Measurements from ENCODE around the gene NTN1.

NTN1 gene

DNA sequence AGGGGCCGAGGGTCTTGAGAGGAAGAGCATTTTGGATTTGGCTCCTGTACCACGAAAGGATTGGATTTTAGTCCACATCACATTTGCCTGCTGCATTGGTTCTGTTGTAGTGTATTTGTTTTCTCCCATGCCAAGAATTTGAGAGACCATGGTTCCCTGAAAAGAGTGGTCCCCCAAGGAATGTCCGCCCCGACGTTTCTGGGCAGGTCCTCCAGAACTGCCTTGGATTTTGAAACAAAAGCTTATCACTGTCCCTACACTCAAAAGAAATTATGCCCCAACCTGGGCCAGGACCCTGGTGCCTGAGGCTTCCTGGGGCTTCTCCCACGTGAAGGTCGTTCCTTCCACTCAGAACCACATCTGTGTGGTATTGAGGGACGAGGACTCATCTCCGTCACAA is 10.8 kb downstream of the NTN1 start:
- DNase-seq (ENCODE audit: insufficient read length, low spot score): no peak
- FAIRE-seq: no peak

DNA sequence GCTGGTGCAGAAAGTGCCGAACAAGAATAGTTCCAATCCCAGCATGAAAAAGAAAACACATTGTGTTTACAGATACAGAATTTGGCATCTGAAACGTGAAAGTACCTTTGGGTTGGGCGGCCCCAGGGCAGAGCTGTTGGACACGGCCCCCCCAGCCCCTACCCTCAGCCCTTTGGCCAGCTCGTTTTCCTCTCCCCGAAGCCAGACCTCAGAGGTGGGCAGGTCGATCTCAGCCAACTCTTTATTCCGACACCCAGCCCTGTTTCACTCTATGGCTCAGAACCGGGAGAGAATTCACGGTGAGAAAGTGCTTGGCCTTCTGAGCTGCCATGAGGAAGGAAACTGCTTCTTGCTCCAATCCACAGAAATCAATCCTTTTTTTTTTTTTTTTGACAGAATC is 11.3 kb downstream of the NTN1 start:
- FAIRE-seq: no peak
- no peak for DNase-seq (ENCODE audit: insufficient read length, low spot score)

DNA sequence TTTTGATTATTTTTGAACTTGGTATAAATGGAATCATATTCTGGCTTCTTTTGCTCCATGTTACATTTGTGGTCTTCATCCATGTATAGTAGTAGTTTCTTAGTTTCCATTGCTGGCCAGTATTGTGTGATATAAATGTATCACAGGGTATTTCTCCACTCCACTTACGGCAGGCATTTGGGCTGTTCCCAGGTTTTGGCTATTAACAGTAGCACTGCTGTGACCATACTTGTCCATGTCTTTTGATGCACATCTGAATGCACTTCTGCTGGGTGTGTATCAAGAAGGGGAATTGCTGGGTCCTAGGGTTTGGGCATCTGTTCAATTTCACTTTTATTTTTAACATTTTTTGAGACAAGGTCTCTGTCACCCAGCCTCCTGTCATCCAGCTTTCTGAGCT is 13.9 kb downstream of the NTN1 start:
- FAIRE-seq (no peak), DNase-seq (ENCODE audit: insufficient read length, low spot score) (no peak)

DNA sequence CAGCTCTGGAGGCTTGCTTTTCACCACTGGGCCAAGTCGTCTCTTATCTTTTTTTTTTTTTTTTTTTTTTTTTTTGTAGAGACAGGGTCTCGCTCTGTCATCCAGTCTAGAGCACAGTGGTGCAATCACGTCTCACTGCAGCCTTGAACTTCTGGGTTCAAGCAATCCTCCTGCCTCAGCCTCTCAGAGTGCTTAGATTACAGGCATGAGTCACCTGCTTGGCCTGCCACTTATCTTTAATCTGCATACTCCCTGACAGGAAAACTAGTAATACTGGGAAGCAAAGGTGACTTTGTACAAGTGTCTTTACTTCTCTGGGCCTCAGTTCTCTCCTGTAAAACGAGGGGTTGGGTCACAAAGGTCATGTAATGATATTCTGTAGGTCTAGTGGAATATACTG is 15.0 kb downstream of the NTN1 start:
- FAIRE-seq: no peak
- DNase-seq (ENCODE audit: insufficient read length, low spot score): no peak

DNA sequence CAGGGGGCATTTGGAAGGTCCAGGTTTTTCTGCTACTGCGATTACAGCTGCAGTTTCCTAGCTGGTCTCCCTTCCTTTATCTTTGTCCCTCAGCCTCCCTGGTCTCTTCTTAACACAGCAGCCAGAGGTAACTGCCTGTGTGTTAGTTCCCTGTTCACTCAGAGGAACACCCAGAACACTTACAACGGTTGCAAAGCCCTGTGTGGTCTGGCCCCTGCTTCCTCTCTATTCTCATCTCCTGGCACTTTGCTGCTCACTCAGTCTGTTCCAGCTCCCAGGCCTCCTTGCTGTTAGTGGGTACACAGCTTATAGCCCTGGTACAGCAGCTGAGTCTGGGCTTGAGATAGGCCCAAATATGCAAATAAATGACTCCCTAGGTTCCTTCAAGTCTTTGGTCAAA is 16.4 kb downstream of the NTN1 start:
- FAIRE-seq (no peak), DNase-seq (ENCODE audit: insufficient read length, low spot score) (no peak)

DNA sequence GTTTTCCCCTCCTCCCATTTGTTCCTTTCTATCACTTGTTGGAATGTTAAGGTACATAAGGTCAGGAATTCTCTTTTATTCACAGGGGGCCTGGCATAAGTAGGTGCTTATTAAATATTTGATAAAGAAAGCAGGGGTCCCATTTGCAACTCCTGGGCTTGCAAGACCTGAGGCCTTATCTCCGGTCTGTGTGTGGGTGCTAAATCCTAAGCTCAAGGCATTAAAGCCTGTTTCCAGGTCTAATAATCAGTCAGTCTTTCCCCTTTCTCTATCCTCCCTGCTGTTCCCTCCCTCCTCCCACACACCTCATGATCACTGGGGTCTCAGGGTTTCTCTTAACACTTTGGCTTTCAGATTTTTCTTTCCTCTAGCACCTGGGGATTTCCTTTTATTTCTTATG is 17.1 kb downstream of the NTN1 start:
- DNase-seq (ENCODE audit: insufficient read length, low spot score): no peak
- no peak for FAIRE-seq

DNA sequence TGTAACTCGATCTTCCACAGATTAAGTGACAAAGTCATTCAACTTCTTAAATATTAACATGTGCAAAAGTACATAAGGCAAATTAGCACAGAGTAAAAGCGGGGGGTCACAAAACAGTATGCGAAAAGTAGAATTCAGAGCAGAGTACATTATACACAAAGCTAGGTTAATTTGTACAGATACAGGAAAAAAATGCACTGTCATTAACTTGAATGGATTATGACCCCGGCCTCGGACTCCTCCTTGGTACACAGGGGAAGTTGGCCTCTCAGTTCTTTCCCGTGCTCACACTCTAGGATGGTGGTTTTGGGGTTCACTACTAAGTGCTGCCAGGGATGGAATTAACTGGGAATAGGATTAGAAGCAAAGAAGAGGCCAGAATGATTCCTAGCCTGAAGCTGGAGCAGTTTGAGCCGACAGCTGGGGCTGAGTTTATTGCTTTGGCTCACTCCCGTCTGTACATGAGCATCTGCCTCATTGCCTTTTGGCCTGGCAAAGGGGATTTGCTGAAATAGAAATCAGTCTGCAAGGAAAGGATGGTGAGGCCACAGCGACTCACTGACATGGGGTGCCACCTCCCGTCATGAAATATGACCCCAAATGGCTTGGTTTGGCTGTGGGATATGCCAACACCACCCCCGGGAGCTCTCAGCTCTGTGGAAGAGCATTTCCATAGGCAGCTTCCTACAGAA is 23.6 kb downstream of the NTN1 start:
- FAIRE-seq (no peak), DNase-seq (ENCODE audit: insufficient read length, low spot score) (no peak)

DNA sequence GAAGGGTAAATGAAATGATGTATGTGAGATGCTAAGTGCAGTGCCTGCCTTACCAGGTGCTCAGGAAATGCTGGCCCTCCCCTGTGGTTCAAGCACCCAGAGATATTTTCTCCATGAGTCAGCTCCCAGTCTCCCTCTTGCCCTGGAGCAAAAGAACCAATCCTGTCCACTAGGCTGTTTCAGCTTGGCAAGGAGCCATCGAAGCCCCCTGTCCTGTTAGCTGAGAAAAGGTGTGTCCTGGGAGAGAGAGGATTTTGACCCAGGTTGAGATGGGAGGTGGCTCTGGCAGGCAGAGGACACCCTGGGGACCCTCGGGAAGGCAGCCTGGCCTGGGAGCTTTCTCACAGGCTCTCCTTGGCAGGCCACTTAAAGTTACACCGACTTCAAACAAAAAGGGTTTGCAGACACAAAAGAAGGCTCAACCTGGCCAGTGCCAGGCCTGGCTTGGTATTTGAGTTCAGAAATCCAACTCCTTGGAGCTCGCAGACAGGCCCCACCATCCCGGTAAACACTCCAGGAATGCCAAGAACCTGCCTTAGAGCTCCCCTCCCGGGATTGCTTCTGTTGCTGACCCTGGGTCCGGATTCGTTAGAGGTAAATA is 29.6 kb downstream of the NTN1 start:
- DNase-seq (ENCODE audit: insufficient read length, low spot score) (no peak), FAIRE-seq (no peak)

DNA sequence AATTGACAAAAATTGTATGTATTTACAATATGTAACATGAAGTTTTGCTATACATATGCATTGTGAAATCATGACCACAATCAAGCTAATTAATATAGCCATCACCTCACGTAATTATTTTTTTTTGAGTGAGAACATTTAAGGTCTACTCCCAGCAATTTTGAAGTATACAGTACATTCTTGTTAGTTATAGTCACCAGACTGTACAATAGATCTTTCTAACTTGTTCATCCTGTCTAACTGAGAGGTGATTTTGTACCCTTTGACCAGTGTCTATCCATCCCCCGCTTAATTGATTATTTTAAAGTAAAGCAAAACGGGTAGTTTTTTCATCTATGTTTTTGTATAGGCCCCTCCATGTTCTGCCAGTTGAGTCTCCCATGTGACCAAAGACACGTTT is 30.3 kb downstream of the NTN1 start:
- no peak for DNase-seq (ENCODE audit: insufficient read length, low spot score)
- FAIRE-seq: no peak

DNA sequence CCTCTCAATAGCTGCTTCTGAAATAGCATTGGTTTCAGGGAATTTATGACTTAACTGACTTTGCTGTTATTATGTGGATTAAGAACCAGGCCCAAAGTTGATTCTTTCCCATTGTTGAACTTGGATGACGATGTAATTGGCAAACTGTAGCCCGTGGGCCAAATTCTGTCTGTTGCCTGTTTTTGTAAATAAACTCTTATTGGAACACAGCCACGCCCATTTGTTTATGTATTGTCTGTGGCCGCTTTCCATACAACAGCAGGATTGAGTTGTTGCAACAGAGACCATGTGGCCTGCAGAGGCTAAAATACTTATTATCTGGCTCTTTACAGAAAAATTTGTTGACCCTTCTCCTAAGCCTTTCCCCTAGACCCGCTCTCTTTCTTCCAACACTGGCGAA is 31.6 kb downstream of the NTN1 start:
- no peak for FAIRE-seq
- no peak for DNase-seq (ENCODE audit: insufficient read length, low spot score)

DNA sequence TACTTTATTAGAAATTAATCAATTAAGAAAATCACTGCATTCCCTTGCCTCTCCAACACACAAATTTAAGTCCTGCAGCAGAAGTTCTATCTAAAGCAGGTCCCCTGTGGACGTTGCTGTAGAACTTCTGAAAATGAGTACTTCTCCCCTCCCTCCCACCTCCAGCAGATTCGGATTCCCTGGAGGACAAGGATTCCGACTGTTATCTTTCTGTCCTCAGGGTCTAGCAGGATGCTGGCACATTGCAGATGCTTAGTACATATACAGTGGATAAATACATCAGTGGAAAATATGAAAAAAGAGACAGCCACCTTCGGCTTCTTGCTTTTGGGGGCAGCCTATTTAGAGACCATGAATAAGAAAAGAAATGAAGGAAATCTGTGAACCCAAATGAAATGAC is 32.1 kb downstream of the NTN1 start:
- no peak for FAIRE-seq
- DNase-seq (ENCODE audit: insufficient read length, low spot score): no peak

DNA sequence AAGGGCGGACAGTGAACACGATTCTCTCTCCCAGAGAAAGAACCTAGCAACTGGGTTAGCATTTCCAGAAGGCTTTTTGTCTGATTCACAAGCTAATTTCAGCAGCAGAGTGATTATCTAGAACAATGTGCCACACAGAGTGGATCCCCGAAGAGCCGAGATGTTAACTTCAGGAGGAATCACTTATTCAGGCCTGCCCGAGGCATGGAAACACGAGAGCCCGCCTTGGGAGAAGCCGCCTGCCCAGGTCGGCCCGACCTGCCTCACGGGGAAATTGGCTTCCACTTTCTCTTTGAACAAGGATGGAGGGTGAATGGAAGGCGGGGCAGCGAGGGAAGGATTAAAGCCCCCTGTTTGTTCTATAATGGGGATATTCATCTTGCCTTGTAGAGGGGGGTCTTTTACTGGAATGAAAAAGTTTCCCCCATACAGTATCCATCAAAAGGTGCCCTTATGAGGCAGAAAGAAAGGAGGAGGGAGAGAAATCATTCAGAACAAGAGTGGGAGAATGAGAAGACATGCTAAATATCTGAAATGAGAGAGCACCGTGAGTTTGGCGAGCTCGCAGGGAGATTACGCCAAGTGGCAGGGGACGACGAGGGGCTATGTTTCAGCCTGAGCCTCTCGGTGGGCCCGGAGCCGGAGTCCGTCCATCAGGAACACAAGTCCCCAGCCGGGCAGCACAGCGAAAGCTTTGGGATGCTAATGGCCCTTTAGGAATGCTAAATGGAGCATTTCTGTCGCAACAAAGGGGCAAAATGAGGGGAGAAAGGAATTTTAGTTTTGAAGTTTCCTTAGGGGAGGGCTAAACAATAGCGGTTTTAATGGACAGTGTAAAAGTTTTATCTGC is 33.0 kb downstream of the NTN1 start:
- DNase-seq (ENCODE audit: insufficient read length, low spot score) (no peak), FAIRE-seq (no peak)

DNA sequence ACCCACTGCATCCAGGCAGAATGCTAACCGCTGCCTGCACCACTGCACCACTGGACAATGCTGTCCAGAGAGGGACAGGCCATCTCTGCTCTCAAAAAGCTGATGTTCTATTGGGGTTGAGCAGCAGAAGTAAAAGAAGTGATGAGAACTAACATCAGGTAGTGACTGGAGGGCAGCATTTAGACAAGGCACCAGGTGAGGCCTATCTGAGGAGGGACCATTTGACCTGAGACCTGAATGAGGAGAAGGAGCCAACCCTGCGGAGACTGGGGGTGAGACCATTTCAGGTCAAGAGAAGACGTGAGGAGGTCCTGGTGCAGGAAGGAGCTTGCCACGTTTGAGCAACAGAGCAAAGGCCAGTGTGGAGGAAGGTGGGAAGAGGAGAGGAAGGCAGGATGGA is 34.0 kb downstream of the NTN1 start:
- FAIRE-seq: no peak

DNA sequence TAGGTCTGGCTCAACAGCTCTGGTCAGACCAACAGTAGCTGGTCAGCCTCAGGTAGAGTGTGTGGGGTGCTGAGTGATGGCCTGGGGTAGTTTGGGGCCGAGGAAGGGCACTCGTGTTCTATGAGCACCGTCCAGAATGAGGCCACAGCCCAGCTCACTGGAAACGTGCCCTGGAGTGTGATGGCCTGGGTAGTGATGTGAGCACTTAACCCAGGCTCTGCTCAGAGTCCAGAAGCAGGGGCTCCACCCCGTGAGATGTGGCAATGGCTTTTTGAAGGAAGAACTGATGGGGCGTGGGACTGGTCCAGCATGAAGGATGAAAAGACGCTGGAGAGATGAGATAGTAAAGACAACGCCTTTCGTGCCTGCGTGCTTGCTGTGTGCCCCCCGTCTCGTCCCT is 35.3 kb downstream of the NTN1 start:
- DNase-seq (ENCODE audit: insufficient read length, low spot score) (no peak), FAIRE-seq (no peak)

More for the DNA sequence above, 34.0 kb downstream of the NTN1 start:
- DNase-seq (ENCODE audit: insufficient read length, low spot score): no peak

DNA sequence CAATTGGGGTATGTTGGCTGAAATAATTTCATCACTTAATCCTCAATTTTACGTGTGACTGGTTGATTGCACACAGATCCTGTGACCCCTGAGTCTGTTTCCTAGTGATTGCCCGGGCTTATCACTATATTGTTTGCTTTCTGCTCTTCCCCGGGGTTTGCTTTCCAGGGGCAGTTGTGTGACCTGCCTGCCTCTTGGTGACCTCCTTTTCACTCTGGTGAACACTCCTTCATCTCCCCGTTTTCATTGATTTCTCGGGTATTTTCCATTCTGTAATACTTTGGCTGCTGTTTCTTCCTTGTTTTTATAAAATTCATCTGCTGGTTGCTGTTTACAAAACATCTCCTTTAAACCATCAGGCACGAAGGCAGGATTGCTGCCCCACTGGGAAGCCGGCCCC is 36.0 kb downstream of the NTN1 start:
- FAIRE-seq: no peak
- DNase-seq (ENCODE audit: insufficient read length, low spot score): no peak

DNA sequence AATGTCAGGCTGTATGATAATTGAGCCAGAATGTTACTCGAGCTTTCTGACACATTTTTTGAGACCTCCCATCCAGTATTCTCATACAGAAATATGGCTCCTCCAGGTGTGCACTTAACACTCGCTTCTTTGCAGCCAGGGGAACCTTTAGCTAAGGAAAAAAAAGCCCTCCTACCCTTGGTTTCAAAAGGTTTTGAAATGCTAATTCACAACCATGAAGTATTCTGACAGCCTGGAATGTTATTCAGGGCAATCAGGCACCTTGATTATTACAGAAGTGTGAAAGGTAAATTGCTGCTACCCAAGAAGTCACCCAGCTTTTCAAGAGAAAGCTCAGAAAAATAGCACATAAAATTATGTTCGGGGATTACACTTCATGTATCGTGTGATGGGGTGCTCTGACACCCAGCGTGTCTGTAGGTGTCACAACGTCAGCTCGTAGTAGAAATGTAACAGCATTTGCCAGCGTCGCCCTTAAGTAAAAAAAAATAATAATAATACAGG is 41.1 kb downstream of the NTN1 start:
- DNase-seq (ENCODE audit: insufficient read length, low spot score) (no peak), FAIRE-seq (no peak)

DNA sequence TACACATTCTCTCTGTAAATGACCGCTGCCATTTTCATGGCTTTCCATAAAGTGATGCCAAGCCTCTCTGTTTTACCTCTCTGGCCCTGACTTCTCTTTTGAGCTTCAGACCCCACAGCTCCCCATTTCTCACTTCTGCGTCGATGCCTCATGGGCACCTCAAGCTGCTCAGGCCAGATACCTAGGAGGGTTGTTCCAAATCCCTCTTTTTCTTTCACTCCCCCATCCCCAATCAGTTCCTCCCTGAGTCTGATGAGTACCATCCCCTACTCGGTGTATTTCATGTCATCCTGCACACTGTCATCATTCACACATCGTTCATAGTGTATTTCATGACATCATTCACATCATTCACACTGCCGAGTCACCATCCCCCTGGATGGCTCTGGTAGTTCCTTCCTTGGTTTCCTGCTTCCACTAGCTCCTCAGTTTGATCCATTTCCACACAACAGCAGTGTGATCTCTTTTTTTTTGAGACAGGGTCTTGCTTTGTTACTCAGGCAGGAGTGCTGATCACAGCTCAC is 43.1 kb downstream of the NTN1 start:
- FAIRE-seq (no peak), DNase-seq (ENCODE audit: insufficient read length, low spot score) (no peak)

DNA sequence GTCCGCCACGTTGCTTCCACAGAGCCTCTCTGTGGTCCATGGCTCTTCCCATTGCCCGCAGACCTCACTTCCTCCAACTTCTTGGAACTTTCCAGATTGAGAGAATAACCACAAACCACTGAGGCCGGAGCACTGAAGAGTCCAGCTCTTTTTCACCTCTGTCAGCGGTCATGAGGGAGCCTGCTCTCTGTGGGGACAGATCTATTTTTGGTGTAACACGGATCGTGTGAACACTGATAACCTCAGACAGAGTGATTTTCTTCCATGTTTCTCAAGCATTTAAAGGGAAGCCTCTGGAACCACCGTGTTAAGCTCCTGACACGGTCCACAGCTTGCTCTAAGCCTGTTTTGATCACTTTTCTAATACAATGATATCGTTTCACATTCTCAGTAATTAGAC is 49.7 kb downstream of the NTN1 start:
- FAIRE-seq: no peak
- no peak for DNase-seq (ENCODE audit: insufficient read length, low spot score)

DNA sequence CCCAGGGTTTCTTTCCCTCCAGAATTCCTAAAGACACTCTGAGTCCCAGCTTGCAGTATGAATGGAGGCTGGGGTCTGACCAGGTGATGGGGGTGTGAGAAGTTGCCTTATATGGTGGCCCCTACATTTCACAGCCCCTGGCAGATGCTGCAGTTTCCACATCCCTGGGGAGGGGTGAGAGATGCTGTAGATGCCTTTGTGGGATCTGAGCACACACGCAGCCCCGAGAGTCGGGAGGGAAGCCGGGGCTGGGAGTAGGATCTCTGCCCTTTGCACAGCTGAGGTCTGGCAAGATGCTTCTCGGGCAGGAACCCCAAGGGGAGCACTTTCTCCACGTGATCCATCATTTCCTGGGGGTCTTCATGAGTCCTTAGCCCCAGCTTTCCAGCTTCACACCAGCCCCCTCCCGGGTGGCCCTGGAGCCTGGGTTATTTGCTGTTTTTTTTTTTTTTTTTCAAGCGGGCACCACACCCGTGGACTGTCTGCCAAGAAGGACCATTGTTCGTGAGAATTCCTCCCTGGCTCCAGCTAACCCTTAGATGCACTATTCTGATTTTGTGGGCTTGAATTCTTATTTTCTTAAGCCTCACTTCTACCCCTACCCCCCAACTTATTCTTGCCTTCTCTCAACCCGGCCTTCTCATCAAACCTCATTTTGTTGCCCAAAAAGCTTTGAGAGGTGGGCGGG is 50.6 kb downstream of the NTN1 start:
- DNase-seq (ENCODE audit: insufficient read length, low spot score): no peak
- FAIRE-seq: no peak

DNA sequence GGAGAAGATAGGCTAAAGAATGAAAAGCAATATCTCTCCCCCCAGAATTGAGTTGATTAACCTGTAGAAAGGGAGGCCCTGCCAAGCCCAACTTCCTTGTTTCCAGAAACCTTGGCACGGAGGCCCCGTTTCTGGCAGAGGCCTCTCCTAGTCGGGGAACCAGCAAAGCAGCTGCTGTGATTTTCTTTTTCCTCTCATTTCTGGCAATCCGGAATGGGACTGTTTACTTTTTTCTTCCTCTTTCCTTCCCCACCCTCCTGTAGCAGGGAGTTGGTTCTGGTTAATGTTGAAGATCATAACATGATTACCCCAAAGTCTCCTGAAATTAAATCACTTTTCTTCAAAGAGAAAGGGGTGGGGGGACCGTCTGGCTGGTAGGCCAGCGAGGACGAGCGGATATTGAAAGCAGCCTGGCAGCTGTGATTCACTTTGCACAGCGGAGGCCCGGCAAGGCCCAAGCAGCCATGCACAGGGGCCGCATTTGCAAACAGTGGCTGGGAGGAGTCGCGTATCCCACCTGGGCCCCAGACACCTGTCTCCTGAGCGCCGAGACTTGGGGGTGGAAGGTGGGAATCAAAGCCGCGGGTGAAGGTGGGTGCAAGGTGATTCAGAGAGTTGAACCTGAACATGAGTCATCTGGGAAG is 51.5 kb downstream of the NTN1 start:
- FAIRE-seq: no peak
- DNase-seq (ENCODE audit: insufficient read length, low spot score): no peak

DNA sequence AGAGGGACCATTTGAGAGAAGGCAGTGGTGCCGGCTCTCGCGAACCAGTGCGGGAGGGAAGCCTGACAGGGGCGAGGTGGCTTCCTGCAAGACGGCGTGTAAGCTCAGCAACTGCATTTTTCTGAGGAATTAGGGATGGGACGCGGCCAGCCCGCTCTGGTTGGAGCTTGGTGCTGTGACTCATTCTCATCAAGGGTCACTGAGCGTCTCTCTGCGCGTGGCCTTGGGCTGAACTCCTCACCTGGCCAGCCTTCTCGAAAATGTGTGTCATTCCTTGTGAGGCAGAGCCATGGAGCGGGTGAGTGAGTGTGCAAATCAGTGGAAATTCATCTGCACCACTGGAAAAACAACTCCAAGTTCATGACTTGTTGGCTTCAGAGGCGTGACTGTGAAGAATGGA is 52.8 kb downstream of the NTN1 start:
- DNase-seq (ENCODE audit: insufficient read length, low spot score): no peak
- no peak for FAIRE-seq
